Measurements from ENCODE around the gene C8A. TPM values are rescaled to one million over a fixed set of nuclear protein-coding genes. Genes with fewer than 3 reads are reported as not detected.

The C8A gene
- total and polyA plus RNA-seq, 2 of the 13 experiments (the other 11 are each of a cell fraction or from before 2014, with no cell fraction given) = 10.5 to 15.0 TPM

GRCh38 chr1:56915960-56916359 is 61.4 kb downstream of the C8A start (continued):
- no peak for TF ChIP-seq ZNF124 (CRISPR knock-in tag; IDR thresholded peaks at IDR 0.05)
- peak; percentile 68 for TF ChIP-seq TEAD3 (CRISPR knock-in tag; optimal IDR thresholded peaks at IDR 0.05; ENCODE audit: borderline replicate concordance)
- TF ChIP-seq NR2F6 (IDR thresholded peaks at IDR 0.05) = no peak
- TF ChIP-seq NR2F6 (CRISPR knock-in tag; IDR thresholded peaks at IDR 0.05) = peak; percentile 52; the same call in 1 of the 2 replicates
- peak; percentile 56; the same call in 1 of the 2 replicates for TF ChIP-seq POGZ (CRISPR knock-in tag; IDR thresholded peaks at IDR 0.05)
- TF ChIP-seq ZNF292 (CRISPR knock-in tag; IDR thresholded peaks at IDR 0.05; ENCODE audit: borderline replicate concordance, low read depth) = peak; percentile 32; the same call in 1 of the 2 replicates
- TF ChIP-seq NFE2L1 (CRISPR knock-in tag; IDR thresholded peaks at IDR 0.05; ENCODE audit: borderline replicate concordance) = no peak
- TF ChIP-seq, protein P1, sequence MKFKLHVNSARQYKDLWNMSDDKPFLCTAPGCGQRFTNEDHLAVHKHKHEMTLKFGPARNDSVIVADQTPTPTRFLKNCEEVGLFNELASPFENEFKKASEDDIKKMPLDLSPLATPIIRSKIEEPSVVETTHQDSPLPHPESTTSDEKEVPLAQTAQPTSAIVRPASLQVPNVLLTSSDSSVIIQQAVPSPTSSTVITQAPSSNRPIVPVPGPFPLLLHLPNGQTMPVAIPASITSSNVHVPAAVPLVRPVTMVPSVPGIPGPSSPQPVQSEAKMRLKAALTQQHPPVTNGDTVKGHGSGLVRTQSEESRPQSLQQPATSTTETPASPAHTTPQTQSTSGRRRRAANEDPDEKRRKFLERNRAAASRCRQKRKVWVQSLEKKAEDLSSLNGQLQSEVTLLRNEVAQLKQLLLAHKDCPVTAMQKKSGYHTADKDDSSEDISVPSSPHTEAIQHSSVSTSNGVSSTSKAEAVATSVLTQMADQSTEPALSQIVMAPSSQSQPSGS (CRISPR knock-in tag; IDR thresholded peaks at IDR 0.05) = peak; percentile 24; the same call in 1 of the 2 replicates
- TF ChIP-seq, protein P2, sequence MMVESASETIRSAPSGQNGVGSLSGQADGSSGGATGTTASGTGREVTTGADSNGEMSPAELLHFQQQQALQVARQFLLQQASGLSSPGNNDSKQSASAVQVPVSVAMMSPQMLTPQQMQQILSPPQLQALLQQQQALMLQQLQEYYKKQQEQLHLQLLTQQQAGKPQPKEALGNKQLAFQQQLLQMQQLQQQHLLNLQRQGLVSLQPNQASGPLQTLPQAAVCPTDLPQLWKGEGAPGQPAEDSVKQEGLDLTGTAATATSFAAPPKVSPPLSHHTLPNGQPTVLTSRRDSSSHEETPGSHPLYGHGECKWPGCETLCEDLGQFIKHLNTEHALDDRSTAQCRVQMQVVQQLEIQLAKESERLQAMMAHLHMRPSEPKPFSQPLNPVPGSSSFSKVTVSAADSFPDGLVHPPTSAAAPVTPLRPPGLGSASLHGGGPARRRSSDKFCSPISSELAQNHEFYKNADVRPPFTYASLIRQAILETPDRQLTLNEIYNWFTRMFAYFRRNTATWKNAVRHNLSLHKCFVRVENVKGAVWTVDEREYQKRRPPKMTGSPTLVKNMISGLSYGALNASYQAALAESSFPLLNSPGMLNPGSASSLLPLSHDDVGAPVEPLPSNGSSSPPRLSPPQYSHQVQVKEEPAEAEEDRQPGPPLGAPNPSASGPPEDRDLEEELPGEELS (CRISPR knock-in tag; IDR thresholded peaks at IDR 0.05) = 0 out of 2 replicates have a peak, but pooled peaks have one; percentile 27
- TF ChIP-seq ARID2 (CRISPR knock-in tag; IDR thresholded peaks at IDR 0.05; ENCODE audit: borderline replicate concordance) = no peak
- TF ChIP-seq, protein P3, sequence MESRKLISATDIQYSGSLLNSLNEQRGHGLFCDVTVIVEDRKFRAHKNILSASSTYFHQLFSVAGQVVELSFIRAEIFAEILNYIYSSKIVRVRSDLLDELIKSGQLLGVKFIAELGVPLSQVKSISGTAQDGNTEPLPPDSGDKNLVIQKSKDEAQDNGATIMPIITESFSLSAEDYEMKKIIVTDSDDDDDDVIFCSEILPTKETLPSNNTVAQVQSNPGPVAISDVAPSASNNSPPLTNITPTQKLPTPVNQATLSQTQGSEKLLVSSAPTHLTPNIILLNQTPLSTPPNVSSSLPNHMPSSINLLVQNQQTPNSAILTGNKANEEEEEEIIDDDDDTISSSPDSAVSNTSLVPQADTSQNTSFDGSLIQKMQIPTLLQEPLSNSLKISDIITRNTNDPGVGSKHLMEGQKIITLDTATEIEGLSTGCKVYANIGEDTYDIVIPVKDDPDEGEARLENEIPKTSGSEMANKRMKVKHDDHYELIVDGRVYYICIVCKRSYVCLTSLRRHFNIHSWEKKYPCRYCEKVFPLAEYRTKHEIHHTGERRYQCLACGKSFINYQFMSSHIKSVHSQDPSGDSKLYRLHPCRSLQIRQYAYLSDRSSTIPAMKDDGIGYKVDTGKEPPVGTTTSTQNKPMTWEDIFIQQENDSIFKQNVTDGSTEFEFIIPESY (CRISPR knock-in tag; IDR thresholded peaks at IDR 0.05) = peak; percentile 95
- no peak for TF ChIP-seq ZNF430 (CRISPR knock-in tag; IDR thresholded peaks at IDR 0.05)
- 0 out of 2 replicates have a peak, but pooled peaks have one; percentile 52 for TF ChIP-seq HIC2 (CRISPR knock-in tag; IDR thresholded peaks at IDR 0.05; ENCODE audit: low read depth)
- TF ChIP-seq ZNF30 (CRISPR knock-in tag; IDR thresholded peaks at IDR 0.05) = no peak
- 0 out of 2 replicates have a peak, but pooled peaks have one; percentile 38 for TF ChIP-seq NRL (CRISPR knock-in tag; IDR thresholded peaks at IDR 0.05; ENCODE audit: borderline replicate concordance)
- no peak for TF ChIP-seq ZNF343 (CRISPR knock-in tag; IDR thresholded peaks at IDR 0.05)
- peak; percentile 35 for TF ChIP-seq ZEB1 (IDR thresholded peaks at IDR 0.05; ENCODE audit: insufficient replicate concordance, low read depth)
- peak; percentile 95 for TF ChIP-seq ZNF644 (CRISPR knock-in tag; IDR thresholded peaks at IDR 0.05; ENCODE audit: low read depth)
- peak; percentile 65 for TF ChIP-seq HNF4A (CRISPR knock-in tag; IDR thresholded peaks at IDR 0.05)
- TF ChIP-seq TBX2 (CRISPR knock-in tag; IDR thresholded peaks at IDR 0.05; ENCODE audit: borderline replicate concordance) = peak; percentile 58; the same call in 1 of the 2 replicates
- no peak for TF ChIP-seq PPARG (CRISPR knock-in tag; conservative IDR thresholded peaks at IDR 0.05)
- TF ChIP-seq, protein P4, sequence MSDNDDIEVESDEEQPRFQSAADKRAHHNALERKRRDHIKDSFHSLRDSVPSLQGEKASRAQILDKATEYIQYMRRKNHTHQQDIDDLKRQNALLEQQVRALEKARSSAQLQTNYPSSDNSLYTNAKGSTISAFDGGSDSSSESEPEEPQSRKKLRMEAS (IDR thresholded peaks at IDR 0.05) = peak; percentile 34; the same call in 1 of the 2 replicates
- TF ChIP-seq MEIS2 (CRISPR knock-in tag; IDR thresholded peaks at IDR 0.05) = peak; percentile 32; the same call in 1 of the 2 replicates

Measured in HepG2 (cell line).